ENCODE measurements around the gene SH3PXD2A.

SH3PXD2A gene

DNA sequence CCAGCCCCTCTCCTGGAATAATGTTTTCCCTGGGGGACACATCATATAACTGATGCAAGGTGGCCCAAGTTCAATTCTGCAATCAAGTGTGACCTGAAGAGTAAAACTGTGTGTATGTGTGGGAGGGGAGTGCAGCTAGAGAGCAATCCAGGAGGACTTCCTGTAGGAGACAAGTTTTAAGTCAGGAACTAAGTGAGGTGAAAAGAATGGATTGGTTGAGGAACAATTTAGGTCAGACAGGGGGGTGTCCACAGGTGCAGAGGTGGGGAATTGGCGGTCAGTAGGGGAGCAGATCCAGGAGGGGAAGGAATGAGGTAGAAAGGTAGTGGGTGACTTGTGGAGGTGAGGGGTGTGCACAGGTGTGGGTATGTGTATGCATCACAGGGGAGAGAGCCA, 279.3 kb downstream of the SH3PXD2A start:
- H3K4me3 ChIP-seq (ENCODE audit: control insufficient read depth, low read depth, low read length): no peak overlapping the region
- no peak for DNase-seq (ENCODE audit: low read depth)
- TF ChIP-seq, protein P1, sequence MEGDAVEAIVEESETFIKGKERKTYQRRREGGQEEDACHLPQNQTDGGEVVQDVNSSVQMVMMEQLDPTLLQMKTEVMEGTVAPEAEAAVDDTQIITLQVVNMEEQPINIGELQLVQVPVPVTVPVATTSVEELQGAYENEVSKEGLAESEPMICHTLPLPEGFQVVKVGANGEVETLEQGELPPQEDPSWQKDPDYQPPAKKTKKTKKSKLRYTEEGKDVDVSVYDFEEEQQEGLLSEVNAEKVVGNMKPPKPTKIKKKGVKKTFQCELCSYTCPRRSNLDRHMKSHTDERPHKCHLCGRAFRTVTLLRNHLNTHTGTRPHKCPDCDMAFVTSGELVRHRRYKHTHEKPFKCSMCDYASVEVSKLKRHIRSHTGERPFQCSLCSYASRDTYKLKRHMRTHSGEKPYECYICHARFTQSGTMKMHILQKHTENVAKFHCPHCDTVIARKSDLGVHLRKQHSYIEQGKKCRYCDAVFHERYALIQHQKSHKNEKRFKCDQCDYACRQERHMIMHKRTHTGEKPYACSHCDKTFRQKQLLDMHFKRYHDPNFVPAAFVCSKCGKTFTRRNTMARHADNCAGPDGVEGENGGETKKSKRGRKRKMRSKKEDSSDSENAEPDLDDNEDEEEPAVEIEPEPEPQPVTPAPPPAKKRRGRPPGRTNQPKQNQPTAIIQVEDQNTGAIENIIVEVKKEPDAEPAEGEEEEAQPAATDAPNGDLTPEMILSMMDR (conservative IDR thresholded peaks at IDR 0.05; ENCODE audit: control insufficient read depth, insufficient read depth, low read depth, low read length): no peak

DNA sequence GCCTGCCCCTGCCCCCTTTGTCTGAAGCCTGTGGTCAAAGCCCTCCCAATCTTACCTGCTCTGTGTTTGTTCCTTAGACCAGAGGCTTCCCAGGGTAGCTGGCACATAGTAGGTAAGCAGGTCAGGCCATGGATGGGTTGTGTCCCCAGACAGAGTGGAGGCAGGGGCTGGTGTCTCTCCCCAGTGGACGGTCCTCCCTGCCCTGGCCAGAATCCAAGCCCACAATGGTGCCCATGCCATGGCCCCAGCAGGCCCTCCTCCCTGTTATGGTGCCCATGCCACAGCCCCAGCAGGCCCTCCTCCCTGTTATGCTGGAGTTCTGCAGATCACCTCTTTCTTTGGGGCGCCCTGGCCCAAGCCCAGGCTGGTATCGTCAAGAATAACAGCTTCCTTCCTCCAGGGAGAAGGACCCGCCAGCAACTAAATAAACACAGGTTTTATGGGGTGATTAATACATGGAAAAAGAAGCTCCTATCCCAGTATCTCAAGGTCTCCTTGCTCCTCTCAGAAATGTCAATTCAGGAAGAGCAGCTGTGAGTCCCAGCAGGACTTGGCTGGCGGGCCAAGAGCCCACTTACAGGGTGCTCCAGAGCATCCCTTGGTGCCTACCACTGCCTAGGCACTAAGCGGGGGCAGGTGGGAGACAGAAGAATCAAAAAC, 279.8 kb downstream of the SH3PXD2A start:
- DNase-seq (ENCODE audit: low read depth): no peak
- TF ChIP-seq, protein P1 (conservative IDR thresholded peaks at IDR 0.05; ENCODE audit: control insufficient read depth, insufficient read depth, low read depth, low read length): no peak
- no peak overlapping the region for H3K4me3 ChIP-seq (ENCODE audit: control insufficient read depth, low read depth, low read length)

DNA sequence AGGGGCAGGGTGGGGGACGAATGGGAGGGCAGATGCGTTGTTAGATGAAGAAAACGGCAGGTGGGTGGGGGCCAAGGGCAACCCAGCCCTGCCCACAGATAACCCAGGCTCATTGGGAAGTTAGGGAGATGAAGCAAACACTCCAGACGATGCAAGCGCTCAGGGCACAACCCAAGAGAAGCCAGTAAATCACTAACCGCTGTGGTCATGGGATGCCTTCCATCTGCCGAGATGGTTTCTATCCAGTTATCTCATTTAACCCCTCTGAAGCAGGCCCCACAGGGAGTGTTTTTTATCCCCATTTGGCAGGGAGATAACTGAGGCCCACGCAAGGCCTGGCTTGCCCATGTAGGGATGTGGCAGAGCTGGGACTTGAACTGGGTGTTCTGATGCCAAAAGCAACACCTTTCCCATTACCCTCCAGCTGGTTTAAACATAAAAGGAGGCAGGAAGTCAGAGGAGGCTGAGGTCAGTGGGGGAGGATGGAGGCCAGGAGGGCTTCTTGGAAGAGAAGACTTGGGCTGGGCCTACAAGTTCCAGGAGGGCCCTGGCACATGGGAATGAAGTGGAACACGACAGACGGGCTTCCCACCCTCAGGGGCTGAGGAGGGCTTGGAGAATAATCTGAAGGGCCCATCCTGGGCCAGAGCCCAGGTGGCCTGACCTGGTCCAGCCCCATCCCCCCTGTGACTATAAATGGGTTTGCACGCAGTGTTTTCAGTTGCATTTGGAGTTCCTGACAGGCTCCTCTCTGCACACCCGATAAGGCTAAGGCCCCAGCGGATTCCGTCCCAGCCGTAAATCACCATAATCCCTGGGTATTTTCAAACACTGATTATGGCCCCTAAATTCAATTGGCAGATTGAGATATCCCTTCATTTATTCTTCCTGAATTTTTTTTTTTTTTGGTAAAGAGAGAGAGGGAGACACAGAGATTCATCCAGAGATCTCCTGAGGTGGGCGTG, 281.0 kb downstream of the SH3PXD2A start:
- no peak for DNase-seq (ENCODE audit: low read depth)
- TF ChIP-seq, protein P1 (conservative IDR thresholded peaks at IDR 0.05; ENCODE audit: control insufficient read depth, insufficient read depth, low read depth, low read length): no peak
- no peak overlapping the region for H3K4me3 ChIP-seq (ENCODE audit: control insufficient read depth, low read depth, low read length)

DNA sequence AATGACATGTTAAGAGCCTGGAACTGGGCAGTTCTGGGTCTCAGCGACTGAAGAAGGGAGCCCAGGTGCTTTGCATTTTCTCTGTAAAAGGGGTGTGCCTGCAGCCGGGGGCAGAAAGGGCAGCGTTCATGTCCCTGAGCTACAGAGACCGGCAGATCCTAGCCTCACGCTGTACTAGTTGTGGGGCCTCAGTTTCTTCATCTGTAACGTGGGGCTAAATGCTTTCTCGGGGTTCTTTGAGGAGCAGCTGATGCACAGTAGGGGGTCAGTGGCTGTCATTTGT, 282.2 kb downstream of the SH3PXD2A start:
- no peak for DNase-seq (ENCODE audit: low read depth)
- TF ChIP-seq, protein P1 (conservative IDR thresholded peaks at IDR 0.05; ENCODE audit: control insufficient read depth, insufficient read depth, low read depth, low read length): no peak
- no peak overlapping the region for H3K4me3 ChIP-seq (ENCODE audit: control insufficient read depth, low read depth, low read length)

DNA sequence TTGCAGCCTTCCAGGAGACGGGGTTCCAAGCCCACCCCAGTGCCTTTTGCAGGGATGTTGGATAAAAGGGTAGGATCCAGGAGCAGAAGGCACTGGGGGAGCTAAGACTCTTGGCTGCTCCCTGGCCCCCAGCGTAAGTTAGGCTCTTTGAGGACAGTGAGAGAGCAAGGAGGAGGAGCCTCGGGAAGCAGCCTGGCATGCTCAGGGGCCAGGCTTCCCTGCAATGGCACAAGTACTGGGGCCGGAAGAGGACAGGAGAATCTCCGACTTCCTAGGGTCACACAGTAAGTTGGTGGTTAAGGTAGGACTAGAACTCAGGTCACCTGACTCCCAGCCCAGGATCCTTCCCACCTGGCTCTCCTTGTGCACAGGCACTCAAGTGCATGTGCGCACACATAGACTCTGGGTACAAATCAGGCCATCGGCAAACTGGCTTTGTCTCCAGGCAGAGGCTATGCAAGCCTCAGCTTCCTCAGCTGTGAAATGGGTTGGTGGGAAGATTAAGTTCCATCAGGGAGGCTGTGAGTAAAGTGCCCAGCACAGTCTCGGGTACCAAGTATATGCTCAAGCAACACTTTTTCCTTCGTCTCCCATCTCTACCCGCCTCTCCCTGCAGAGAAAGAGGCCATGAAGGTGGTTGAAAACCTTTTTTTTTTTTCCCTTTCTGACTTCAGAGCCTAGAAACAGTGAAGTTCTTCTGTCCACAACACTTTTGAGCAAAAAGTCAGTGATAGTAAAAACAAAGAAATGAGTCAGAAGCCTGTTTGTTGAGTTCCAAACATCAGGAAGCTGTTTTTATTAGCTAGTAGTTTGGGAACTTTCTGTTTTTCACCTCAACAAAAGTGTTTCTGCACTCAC, 282.8 kb downstream of the SH3PXD2A start:
- TF ChIP-seq, protein P1 (conservative IDR thresholded peaks at IDR 0.05; ENCODE audit: control insufficient read depth, insufficient read depth, low read depth, low read length): no peak
- no peak for DNase-seq (ENCODE audit: low read depth)
- H3K4me3 ChIP-seq (ENCODE audit: control insufficient read depth, low read depth, low read length): no peak overlapping the region

DNA sequence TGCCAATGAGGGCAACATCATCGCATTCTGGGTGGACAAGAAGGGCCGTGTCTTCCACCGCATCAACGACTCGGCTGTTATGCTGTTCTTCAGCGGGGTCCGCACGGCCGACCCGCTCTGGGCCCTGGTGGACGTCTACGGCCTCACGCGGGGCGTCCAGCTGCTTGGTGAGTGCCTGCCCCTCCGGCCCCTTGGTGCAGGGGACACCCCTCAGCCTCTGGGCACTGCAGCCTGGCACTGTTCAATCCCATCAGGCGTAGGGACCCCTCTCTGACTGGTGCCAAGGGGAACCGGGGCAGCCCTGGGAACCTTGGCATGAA, 283.8 kb downstream of the SH3PXD2A start:
- TF ChIP-seq, protein P1 (conservative IDR thresholded peaks at IDR 0.05; ENCODE audit: control insufficient read depth, insufficient read depth, low read depth, low read length): no peak
- no peak overlapping the region for H3K4me3 ChIP-seq (ENCODE audit: control insufficient read depth, low read depth, low read length)
- DNase-seq (ENCODE audit: low read depth): no peak
